Measurements from ENCODE around the gene CHCHD6.
A peak's percentile ranks its signal among the peaks of the same experiment; 100 is the strongest.

CHCHD6 gene

DNA sequence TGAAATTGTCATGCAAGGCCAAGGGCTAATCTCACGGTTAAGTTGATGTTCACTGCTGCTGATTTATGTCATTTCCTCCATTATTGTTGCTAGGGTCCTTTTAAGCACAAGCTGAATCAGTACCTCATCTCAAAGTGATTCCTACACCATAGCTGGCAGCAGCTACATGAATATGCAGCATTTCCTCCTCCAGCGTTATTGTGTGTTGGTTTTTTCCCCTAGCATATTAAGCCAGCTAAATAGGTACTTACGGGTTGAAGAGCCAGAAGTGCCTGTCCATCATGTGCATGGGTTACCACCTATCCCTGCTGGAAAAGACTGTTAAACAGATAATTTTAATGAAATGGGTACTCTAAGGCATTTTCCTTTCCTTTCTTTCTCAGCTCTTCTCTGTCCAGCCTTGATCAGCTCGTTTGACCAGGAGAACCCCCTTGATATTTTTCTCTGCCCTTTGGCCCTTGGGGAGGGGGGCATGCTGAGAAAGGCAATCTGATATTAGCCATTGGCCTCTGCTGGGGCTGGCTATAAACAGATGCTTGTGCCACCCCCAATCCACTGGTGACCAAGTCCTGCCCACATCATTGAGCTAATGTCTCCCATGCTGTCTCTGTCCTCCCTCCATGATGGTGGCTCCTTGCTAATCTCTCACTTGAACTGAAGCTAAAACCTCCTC, 163.3 kb downstream of the CHCHD6 start:
- H3K4me1 ChIP-seq (ENCODE audit: control insufficient read depth, insufficient read depth, low read length, unreplicated experiment): peaks cover 7% of the 10 kb centered on the region
- no peak overlapping the region for H3K4me3 ChIP-seq (ENCODE audit: low read depth, low read length)
- no peak overlapping the region for H3K27ac ChIP-seq (ENCODE audit: low read depth, low read length)
- no peaks in the 10 kb centered on the region for H3K36me3 ChIP-seq (ENCODE audit: insufficient read depth, low read length)
- H2AFZ ChIP-seq (ENCODE audit: low read length, unreplicated experiment): no peak overlapping the region
- no peaks in the 10 kb centered on the region for H3K27me3 ChIP-seq (ENCODE audit: insufficient read depth, low read length)
- H3K79me2 ChIP-seq (ENCODE audit: control insufficient read depth, insufficient read depth, low read length, unreplicated experiment): no peaks in the 10 kb centered on the region

DNA sequence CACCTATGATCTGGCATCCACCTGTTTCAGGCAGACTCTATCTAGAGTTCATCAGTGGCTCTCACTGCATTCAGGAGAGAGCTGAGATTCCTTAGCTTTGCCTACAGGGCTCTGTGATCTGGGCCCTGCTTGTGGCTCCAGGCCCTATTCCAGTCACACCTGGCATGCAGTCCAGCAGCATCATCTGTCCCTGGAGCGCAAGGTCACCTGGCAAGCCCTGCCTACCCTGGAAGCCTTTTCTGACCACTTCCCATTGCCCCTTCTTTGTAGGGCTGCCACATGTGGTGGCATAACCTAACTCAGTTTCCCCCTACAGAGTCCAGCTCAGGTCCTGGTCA, 163.8 kb downstream of the CHCHD6 start:
- Histone ChIP-seq H2AFZ (ENCODE audit: low read length, unreplicated experiment) (no peak overlapping the region), H3K4me3 (ENCODE audit: low read depth, low read length) (no peak overlapping the region), H3K27ac (ENCODE audit: low read depth, low read length) (no peak overlapping the region), H3K36me3 (ENCODE audit: insufficient read depth, low read length) (no peaks in the 10 kb centered on the region), H3K27me3 (ENCODE audit: insufficient read depth, low read length) (no peaks in the 10 kb centered on the region), H3K4me1 (ENCODE audit: control insufficient read depth, insufficient read depth, low read length, unreplicated experiment) (peaks cover 7% of the 10 kb centered on the region), H3K79me2 (ENCODE audit: control insufficient read depth, insufficient read depth, low read length, unreplicated experiment) (no peaks in the 10 kb centered on the region)

- H3K27me3 ChIP-seq (ENCODE audit: insufficient read depth, low read length): no peaks in the 10 kb centered on the region
- H3K36me3 ChIP-seq (ENCODE audit: insufficient read depth, low read length): no peaks in the 10 kb centered on the region
- peaks cover 7% of the 10 kb centered on the region for H3K4me1 ChIP-seq (ENCODE audit: control insufficient read depth, insufficient read depth, low read length, unreplicated experiment)
- peak overlapping the region; percentile 44; the same call in 1 of the 2 replicates for H3K27ac ChIP-seq (ENCODE audit: low read depth, low read length)
- H3K79me2 ChIP-seq (ENCODE audit: control insufficient read depth, insufficient read depth, low read length, unreplicated experiment): no peaks in the 10 kb centered on the region
- no peak overlapping the region for H2AFZ ChIP-seq (ENCODE audit: low read length, unreplicated experiment)
- no peak overlapping the region for H3K4me3 ChIP-seq (ENCODE audit: low read depth, low read length)
These were observed 166.7 kb downstream of the CHCHD6 start for GRCh38 chr3:126870608-126871210.

GRCh38 chr3:126872701-126873342, 168.8 kb downstream of the CHCHD6 start:
- H3K27ac ChIP-seq (ENCODE audit: low read depth, low read length): no peak overlapping the region
- no peak overlapping the region for H3K4me3 ChIP-seq (ENCODE audit: low read depth, low read length)
- H3K79me2 ChIP-seq (ENCODE audit: control insufficient read depth, insufficient read depth, low read length, unreplicated experiment): no peaks in the 10 kb centered on the region
- peaks cover 7% of the 10 kb centered on the region for H3K4me1 ChIP-seq (ENCODE audit: control insufficient read depth, insufficient read depth, low read length, unreplicated experiment)
- H3K36me3 ChIP-seq (ENCODE audit: insufficient read depth, low read length): no peaks in the 10 kb centered on the region
- H2AFZ ChIP-seq (ENCODE audit: low read length, unreplicated experiment): no peak overlapping the region
- H3K27me3 ChIP-seq (ENCODE audit: insufficient read depth, low read length): no peaks in the 10 kb centered on the region

DNA sequence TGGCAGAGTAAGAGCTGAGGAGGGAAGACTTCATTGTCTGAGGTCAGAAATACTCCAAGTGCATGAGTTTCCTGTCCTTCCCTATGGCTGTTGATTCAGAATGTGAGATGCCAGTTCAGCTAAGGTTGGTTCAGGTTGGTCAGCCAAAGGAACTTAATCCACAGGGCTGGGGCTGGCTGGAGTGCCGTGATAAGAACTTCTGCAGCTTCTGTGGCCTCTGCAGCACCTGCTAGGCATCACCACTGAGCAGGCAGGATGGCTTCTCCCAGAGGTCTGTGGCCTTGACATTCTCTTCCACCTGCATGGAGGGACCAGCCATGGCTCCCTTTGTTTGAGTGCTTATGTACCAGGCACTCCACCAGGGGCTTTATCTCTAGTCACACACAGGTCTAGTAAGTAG, 169.4 kb downstream of the CHCHD6 start:
- Histone ChIP-seq H3K4me1 (ENCODE audit: control insufficient read depth, insufficient read depth, low read length, unreplicated experiment) (peaks cover 7% of the 10 kb centered on the region), H3K79me2 (ENCODE audit: control insufficient read depth, insufficient read depth, low read length, unreplicated experiment) (no peaks in the 10 kb centered on the region), H3K27me3 (ENCODE audit: insufficient read depth, low read length) (no peaks in the 10 kb centered on the region), H3K36me3 (ENCODE audit: insufficient read depth, low read length) (no peaks in the 10 kb centered on the region), H3K4me3 (ENCODE audit: low read depth, low read length) (no peak overlapping the region), H2AFZ (ENCODE audit: low read length, unreplicated experiment) (no peak overlapping the region), H3K27ac (ENCODE audit: low read depth, low read length) (no peak overlapping the region)

GRCh38 chr3:126878664-126879063, 174.6 kb downstream of the CHCHD6 start:
- no peak overlapping the region for H3K27ac ChIP-seq (ENCODE audit: low read depth, low read length)
- H3K36me3 ChIP-seq (ENCODE audit: insufficient read depth, low read length): no peaks in the 10 kb centered on the region
- H3K4me1 ChIP-seq (ENCODE audit: control insufficient read depth, insufficient read depth, low read length, unreplicated experiment): peaks cover 8% of the 10 kb centered on the region
- H3K79me2 ChIP-seq (ENCODE audit: control insufficient read depth, insufficient read depth, low read length, unreplicated experiment): no peaks in the 10 kb centered on the region
- no peak overlapping the region for H2AFZ ChIP-seq (ENCODE audit: low read length, unreplicated experiment)
- H3K4me3 ChIP-seq (ENCODE audit: low read depth, low read length): no peak overlapping the region
- H3K27me3 ChIP-seq (ENCODE audit: insufficient read depth, low read length): no peaks in the 10 kb centered on the region

- Histone ChIP-seq H2AFZ (ENCODE audit: low read length, unreplicated experiment) (no peak overlapping the region), H3K27me3 (ENCODE audit: insufficient read depth, low read length) (no peaks in the 10 kb centered on the region), H3K4me1 (ENCODE audit: control insufficient read depth, insufficient read depth, low read length, unreplicated experiment) (peaks cover 12% of the 10 kb centered on the region), H3K4me3 (ENCODE audit: low read depth, low read length) (no peak overlapping the region), H3K79me2 (ENCODE audit: control insufficient read depth, insufficient read depth, low read length, unreplicated experiment) (no peaks in the 10 kb centered on the region), H3K27ac (ENCODE audit: low read depth, low read length) (no peak overlapping the region), H3K36me3 (ENCODE audit: insufficient read depth, low read length) (no peaks in the 10 kb centered on the region)
These were observed 176.9 kb downstream of the CHCHD6 start for GRCh38 chr3:126880901-126881300.

DNA sequence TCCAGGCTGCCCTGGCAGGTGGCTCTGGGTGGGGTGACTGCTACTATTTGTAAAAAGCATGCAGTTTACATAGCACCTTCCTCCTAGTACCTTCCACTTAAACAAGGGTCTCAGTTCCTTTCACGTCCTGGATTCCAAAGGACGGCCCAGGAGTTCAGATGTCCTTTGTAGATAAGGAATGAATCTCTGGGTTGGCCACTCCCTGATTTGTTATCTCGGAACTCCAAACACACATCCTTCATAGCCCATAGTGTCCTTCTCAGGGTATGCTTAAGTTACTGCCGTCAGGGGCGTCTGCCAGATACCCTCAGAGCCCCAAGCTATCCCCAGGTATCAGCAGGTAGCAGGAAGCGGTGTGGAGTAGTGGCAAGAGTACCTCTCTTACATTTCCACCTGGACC, 177.8 kb downstream of the CHCHD6 start:
- Histone ChIP-seq H2AFZ (ENCODE audit: low read length, unreplicated experiment) (no peak overlapping the region), H3K27me3 (ENCODE audit: insufficient read depth, low read length) (no peaks in the 10 kb centered on the region), H3K79me2 (ENCODE audit: control insufficient read depth, insufficient read depth, low read length, unreplicated experiment) (no peaks in the 10 kb centered on the region), H3K4me3 (ENCODE audit: low read depth, low read length) (no peak overlapping the region), H3K36me3 (ENCODE audit: insufficient read depth, low read length) (no peaks in the 10 kb centered on the region), H3K27ac (ENCODE audit: low read depth, low read length) (no peak overlapping the region), H3K4me1 (ENCODE audit: control insufficient read depth, insufficient read depth, low read length, unreplicated experiment) (peaks cover 12% of the 10 kb centered on the region)

DNA sequence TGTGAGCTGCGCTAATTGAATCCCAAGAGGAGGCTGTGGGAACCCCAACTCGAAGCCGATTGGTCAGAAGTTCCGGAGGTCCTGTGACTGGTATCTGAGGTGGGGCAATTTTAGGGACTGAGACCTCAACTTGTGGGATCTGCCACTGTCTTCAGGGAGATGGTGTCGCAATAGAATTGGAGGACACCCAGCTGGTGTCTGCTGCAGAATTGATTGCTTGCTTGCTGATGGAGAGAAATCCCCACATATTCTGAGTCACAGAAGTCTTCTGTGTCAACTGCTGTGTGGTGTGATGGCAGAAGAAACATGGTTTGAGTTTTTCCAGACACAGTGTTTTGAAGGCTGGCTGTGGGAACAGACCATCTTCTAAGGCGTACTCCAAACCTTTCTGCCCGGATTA, 179.2 kb downstream of the CHCHD6 start:
- H3K27ac ChIP-seq (ENCODE audit: low read depth, low read length): no peak overlapping the region
- H3K4me1 ChIP-seq (ENCODE audit: control insufficient read depth, insufficient read depth, low read length, unreplicated experiment): peaks cover 12% of the 10 kb centered on the region
- H3K79me2 ChIP-seq (ENCODE audit: control insufficient read depth, insufficient read depth, low read length, unreplicated experiment): no peaks in the 10 kb centered on the region
- H3K36me3 ChIP-seq (ENCODE audit: insufficient read depth, low read length): no peaks in the 10 kb centered on the region
- H3K4me3 ChIP-seq (ENCODE audit: low read depth, low read length): no peak overlapping the region
- H3K27me3 ChIP-seq (ENCODE audit: insufficient read depth, low read length): no peaks in the 10 kb centered on the region
- no peak overlapping the region for H2AFZ ChIP-seq (ENCODE audit: low read length, unreplicated experiment)

DNA sequence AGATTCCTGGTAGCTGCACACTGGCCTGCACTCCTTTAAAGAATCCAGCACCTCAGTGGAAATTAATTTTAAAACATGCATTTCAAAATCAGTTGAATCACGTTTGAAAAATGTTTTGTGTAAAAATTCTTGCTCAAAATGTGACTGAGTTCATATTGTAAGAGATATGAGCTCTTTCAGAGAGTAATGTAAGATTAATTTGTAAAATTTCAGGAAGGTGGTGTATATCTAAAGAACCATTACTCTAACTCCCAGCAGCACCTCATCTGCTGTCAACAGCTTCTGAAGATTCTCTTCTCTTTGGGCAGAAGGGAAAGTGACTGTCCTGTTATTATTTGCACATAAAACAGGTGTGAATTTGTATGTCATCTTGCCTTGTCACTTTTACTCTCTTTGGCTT, 181.4 kb downstream of the CHCHD6 start:
- Histone ChIP-seq H3K27me3 (ENCODE audit: insufficient read depth, low read length) (no peaks in the 10 kb centered on the region), H3K27ac (ENCODE audit: low read depth, low read length) (no peak overlapping the region), H3K4me3 (ENCODE audit: low read depth, low read length) (no peak overlapping the region), H3K4me1 (ENCODE audit: control insufficient read depth, insufficient read depth, low read length, unreplicated experiment) (peaks cover 12% of the 10 kb centered on the region), H3K36me3 (ENCODE audit: insufficient read depth, low read length) (no peaks in the 10 kb centered on the region), H3K79me2 (ENCODE audit: control insufficient read depth, insufficient read depth, low read length, unreplicated experiment) (no peaks in the 10 kb centered on the region), H2AFZ (ENCODE audit: low read length, unreplicated experiment) (no peak overlapping the region)

- Histone ChIP-seq H3K4me1 (ENCODE audit: control insufficient read depth, insufficient read depth, low read length, unreplicated experiment) (peaks cover 12% of the 10 kb centered on the region), H3K27me3 (ENCODE audit: insufficient read depth, low read length) (no peaks in the 10 kb centered on the region), H3K4me3 (ENCODE audit: low read depth, low read length) (no peak overlapping the region), H3K79me2 (ENCODE audit: control insufficient read depth, insufficient read depth, low read length, unreplicated experiment) (no peaks in the 10 kb centered on the region), H3K36me3 (ENCODE audit: insufficient read depth, low read length) (no peaks in the 10 kb centered on the region), H2AFZ (ENCODE audit: low read length, unreplicated experiment) (no peak overlapping the region), H3K27ac (ENCODE audit: low read depth, low read length) (no peak overlapping the region)
These were observed 182.2 kb downstream of the CHCHD6 start for GRCh38 chr3:126886217-126886616.

Measured in ACC112 (cell line).